ENCODE measurements around the gene ZFAND2A.
"Not testable (repeated sequence)": the region's sequence is repeated elsewhere in the genome, so short reads cannot be mapped to it uniquely, and the experiment has no call there.

DNA sequence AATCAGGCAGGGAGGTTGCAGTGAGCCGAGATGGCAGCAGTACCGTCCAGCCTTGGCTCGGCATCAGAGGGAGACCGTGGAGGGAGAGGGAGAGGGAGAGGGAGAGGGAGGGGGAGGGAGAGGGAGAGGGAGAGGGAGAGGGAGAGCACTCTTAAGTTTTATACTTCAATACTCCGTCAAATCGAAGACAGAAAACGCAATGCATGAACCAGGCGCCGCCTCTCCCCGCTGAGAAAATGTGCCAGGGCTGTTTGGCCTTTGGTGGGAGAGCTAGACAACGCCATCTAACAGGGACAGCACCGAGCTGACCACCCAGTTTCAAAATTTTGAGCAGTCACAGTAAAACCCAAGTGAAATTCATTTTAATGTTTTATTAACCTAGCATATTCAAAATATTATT lies 12.1 kb downstream of the ZFAND2A start:
- TF ChIP-seq POLR2A (IDR thresholded peaks at IDR 0.05), result not testable (repeated sequence)
- TF ChIP-seq, protein P1, sequence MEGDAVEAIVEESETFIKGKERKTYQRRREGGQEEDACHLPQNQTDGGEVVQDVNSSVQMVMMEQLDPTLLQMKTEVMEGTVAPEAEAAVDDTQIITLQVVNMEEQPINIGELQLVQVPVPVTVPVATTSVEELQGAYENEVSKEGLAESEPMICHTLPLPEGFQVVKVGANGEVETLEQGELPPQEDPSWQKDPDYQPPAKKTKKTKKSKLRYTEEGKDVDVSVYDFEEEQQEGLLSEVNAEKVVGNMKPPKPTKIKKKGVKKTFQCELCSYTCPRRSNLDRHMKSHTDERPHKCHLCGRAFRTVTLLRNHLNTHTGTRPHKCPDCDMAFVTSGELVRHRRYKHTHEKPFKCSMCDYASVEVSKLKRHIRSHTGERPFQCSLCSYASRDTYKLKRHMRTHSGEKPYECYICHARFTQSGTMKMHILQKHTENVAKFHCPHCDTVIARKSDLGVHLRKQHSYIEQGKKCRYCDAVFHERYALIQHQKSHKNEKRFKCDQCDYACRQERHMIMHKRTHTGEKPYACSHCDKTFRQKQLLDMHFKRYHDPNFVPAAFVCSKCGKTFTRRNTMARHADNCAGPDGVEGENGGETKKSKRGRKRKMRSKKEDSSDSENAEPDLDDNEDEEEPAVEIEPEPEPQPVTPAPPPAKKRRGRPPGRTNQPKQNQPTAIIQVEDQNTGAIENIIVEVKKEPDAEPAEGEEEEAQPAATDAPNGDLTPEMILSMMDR (IDR thresholded peaks at IDR 0.05), result not testable (repeated sequence)

Measured in right lobe of liver (tissue), 4 donors.